Measurements from ENCODE around the gene LPGAT1. TPM values are rescaled to one million over a fixed set of nuclear protein-coding genes. Genes with fewer than 3 reads are reported as not detected.

Gene LPGAT1
- total RNA-seq (10 to 100 TPM; 19.0 to 40.0 (median 30.9) TPM), polyA plus RNA-seq (10 to 100 TPM in 1 of 2 donors, 1 to 10 TPM in 1; 5.6 to 11.7 TPM)
- long read RNA-seq, donor 1, full-length matches to known transcripts: 2 of 23 reads
- long read RNA-seq, donor 1, partial matches to known transcripts: 2 of 23 reads
- long read RNA-seq, donor 1, other reads (novel, unspliced or antisense): 19 of 23 reads
- long read RNA-seq, donor 2, full-length matches to known transcripts: 2 of 21 reads
- long read RNA-seq, donor 2, partial matches to known transcripts: 1 of 21 reads
- long read RNA-seq, donor 2, other reads (novel, unspliced or antisense): 18 of 21 reads
- long read RNA-seq, donor 3, full-length matches to known transcripts: 4 of 31 reads
- long read RNA-seq, donor 3, partial matches to known transcripts: 3 of 31 reads
- long read RNA-seq, donor 3, other reads (novel, unspliced or antisense): 24 of 31 reads

GRCh38 chr1:211830328-211831142 lies at the start of gene LPGAT1:
Gene LPGAT1 (minus strand): TSS chr1:211830763. CDS start chr1:211829296, 1,467 bp downstream.
- Histone ChIP-seq H3K36me3 (peaks cover 0 to 11% (median 7%) of the 10 kb centered on the region in 9 donors), H3K4me3 (peak within 1 kb of the TSS; percentile 54 to 99 (median 80)), H3K27ac (peak within 1 kb of the TSS; percentile 85 to 97 (median 91)), H3K27me3 (no peaks in the 10 kb centered on the region), H3K9me3 (no peaks in the 10 kb centered on the region), H3K4me1 (peaks cover 0 to 53% (median 20%) of the 10 kb centered on the region in 12 donors)
- ATAC-seq: peak; percentile 93 to 98 (median 96)
- DNase-seq: peak; percentile 82 to 90 (median 83)
- TF ChIP-seq POLR2A (IDR thresholded peaks at IDR 0.05) (peak in 1 of 2 donors; percentile 41), CTCF (IDR thresholded peaks at IDR 0.05) (peak; percentile 50 to 86 (median 77))
- intact Hi-C loops (cut with DNase I): loop anchor here in 9 of 10 donors (1.0 to 10.0 kb wide), 8 partner anchors 43 to 204 kb away; partner anchors contain the start of genes DTL (in 1 of the 9) and INTS7 (in 1 of the 9)
- WGBS, 4 donors: 0 to 1% (median 0%) methylated on average over 13 to 88 of the region's 88 CpGs

GRCh38 chr1:211879475-211879874 lies 48.9 kb upstream of the LPGAT1 start:
- H3K4me1 ChIP-seq: no peaks in the 10 kb centered on the region
- no peaks in the 10 kb centered on the region for H3K27me3 ChIP-seq
- peaks cover 0 to 9% (median 0%) of the 10 kb centered on the region in 12 donors for H3K9me3 ChIP-seq
- no peak overlapping the region for H3K4me3 ChIP-seq
- H3K36me3 ChIP-seq: no peaks in the 10 kb centered on the region
- TF ChIP-seq CTCF (IDR thresholded peaks at IDR 0.05) (no peak), POLR2A (IDR thresholded peaks at IDR 0.05) (no peak)
- 91 to 96% (median 93%) methylated on average over 2 of the region's 2 CpGs for WGBS, 4 donors
- H3K27ac ChIP-seq: no peak overlapping the region
- DNase-seq: no peak
- ATAC-seq: no peak
- intact Hi-C loops (cut with DNase I): no loop called here

GRCh38 chr1:211876851-211877590 lies 46.5 kb upstream of the LPGAT1 start:
- Histone ChIP-seq H3K27ac (no peak overlapping the region), H3K4me3 (no peak overlapping the region), H3K9me3 (peaks cover 0 to 9% (median 0%) of the 10 kb centered on the region in 12 donors), H3K27me3 (no peaks in the 10 kb centered on the region), H3K36me3 (no peaks in the 10 kb centered on the region), H3K4me1 (no peaks in the 10 kb centered on the region)
- TF ChIP-seq POLR2A (IDR thresholded peaks at IDR 0.05): no peak
- no peak for TF ChIP-seq CTCF (IDR thresholded peaks at IDR 0.05)
- ATAC-seq (no peak), DNase-seq (no peak)
- 91 to 93% (median 91%) methylated on average over 7 of the region's 7 CpGs for WGBS, 4 donors
- intact Hi-C loops (cut with DNase I): no loop called here

Measured in heart left ventricle (tissue), 16 donors.